SK-N-SH treated with all-trans-retinoic acid at 6 μM for 48 hours (cell line): ENCODE results near the gene PLD5.
"Not testable (repeated sequence)": the region's sequence is repeated elsewhere in the genome, so short reads cannot be mapped to it uniquely, and the experiment has no call there.

Experiments
- ARNTL ChIP-seq: fragments of 450-650 bp; formaldehyde crosslinking; IDR thresholded peaks from 2 replicates; pipeline ENCODE4 v1.5.0; 2020; ENCODE audit warnings: low read depth, mild to moderate bottlenecking, moderate library complexity, borderline replicate concordance
- CREB5 ChIP-seq: fragments of 250-450 bp; sonication (Bioruptor Pico); IDR thresholded peaks from 2 replicates; pipeline ENCODE4 v1.5.1; 2020; ENCODE audit warnings: low read depth, mild to moderate bottlenecking, moderate library complexity
- GLIS3 ChIP-seq: fragments of 250-450 bp; sonication (Bioruptor Pico); IDR thresholded peaks from 2 replicates; pipeline ENCODE4 v1.5.0; 2020; ENCODE audit warnings: mild to moderate bottlenecking, moderate library complexity
- PATZ1 ChIP-seq: fragments of 250-450 bp; sonication (Bioruptor Pico); IDR thresholded peaks from 2 replicates; pipeline ENCODE4 v1.8.0; 2020; ENCODE audit warnings: mild to moderate bottlenecking, moderate library complexity, borderline replicate concordance
- SNAI2 ChIP-seq: fragments of 250-450 bp; sonication (Bioruptor Pico); IDR thresholded peaks from 2 replicates; pipeline ENCODE4 v1.5.0; 2020; ENCODE audit warnings: mild to moderate bottlenecking, moderate library complexity
- TCF4 ChIP-seq: fragments of 250-450 bp; sonication (Bioruptor Pico); IDR thresholded peaks from 2 replicates; pipeline ENCODE4 v1.8.0; 2021; ENCODE audit warnings: mild to moderate bottlenecking, moderate library complexity, borderline replicate concordance
- ZFP30 ChIP-seq: fragments of 450-650 bp; formaldehyde crosslinking; IDR thresholded peaks from 2 replicates; pipeline ENCODE4 v1.5.0; 2022; ENCODE audit warnings: mild to moderate bottlenecking, moderate library complexity

GRCh38 chr1:242288067-242288466 is 236.4 kb downstream of the PLD5 start:
- not testable (repeated sequence) for TF ChIP-seq GLIS3 (CRISPR knock-in tag); TCF4; SNAI2 (CRISPR knock-in tag); CREB5 (CRISPR knock-in tag); ARNTL; PATZ1; ZFP30
